WTC11 (cell line): Measurements from ENCODE around the gene ATL1. TPM values are rescaled to one million over a fixed set of nuclear protein-coding genes. Genes with fewer than 3 reads are reported as not detected.

Experiments used
- ATAC-seq: fragments of 200-7000 bp; cut with Tn5 transposase; 2 replicates; pipeline ENCODE4 v1.10.0; 2021; ENCODE audit warnings: mild to moderate bottlenecking, moderate library complexity
- CTCF ChIA-PET: fragments of 300-600 bp; sonication (Branson Sonifier 250); formaldehyde crosslinking; loops from one replicate; lab custom pipeline; 2021; ENCODE audit warnings: antibody characterized with exemption; lab: Charles Lee
- POLR2A ChIA-PET: fragments of 350-600 bp; sonication (Branson Sonifier 250); formaldehyde crosslinking; loops from one replicate; lab custom pipeline; 2021; ENCODE audit warnings: antibody characterized with exemption; lab: Charles Lee
- DNase-seq: peaks from one replicate; pipeline ENCODE4 v3.0.0; 2021; ENCODE audit warnings: low spot score
- H3K27ac Mint-ChIP-seq: 2 replicates; pipeline ENCODE4 v1.8.0; 2021; ENCODE audit warnings: mixed read lengths
- H3K27me3 Mint-ChIP-seq: 2 replicates; pipeline ENCODE4 v1.8.0; 2021; ENCODE audit warnings: low read depth, mild to moderate bottlenecking, moderate library complexity, mixed read lengths
- H3K36me3 Mint-ChIP-seq: 2 replicates; pipeline ENCODE4 v1.8.0; 2021; ENCODE audit warnings: mixed read lengths
- H3K4me1 Mint-ChIP-seq: 2 replicates; pipeline ENCODE4 v1.8.0; 2022; ENCODE audit warnings: mixed read lengths
- H3K4me3 Mint-ChIP-seq: 2 replicates; pipeline ENCODE4 v1.8.0; 2021; ENCODE audit warnings: mild to moderate bottlenecking, moderate library complexity, mixed read lengths
- H3K9me3 Mint-ChIP-seq: 2 replicates; pipeline ENCODE4 v1.8.0; 2021; ENCODE audit warnings: mixed read lengths
- total RNA-seq: library from RNA; stranded (reverse); gene quantifications from 3 replicates; pipeline ENCODE4 v1.2.3, GENCODE V29; 2021
- TF ChIP-seq, protein P1 (sequence below): sonication (generic); formaldehyde crosslinking; IDR thresholded peaks from 2 replicates; pipeline ENCODE4 v1.8.1; 2022; ENCODE audit warnings: low read depth, mild to moderate bottlenecking, moderate library complexity, missing genetic modification reagents, borderline replicate concordance

The ATL1 gene
- total RNA-seq, 1 experiment from 2014 or later = 3.7 TPM

DNA sequence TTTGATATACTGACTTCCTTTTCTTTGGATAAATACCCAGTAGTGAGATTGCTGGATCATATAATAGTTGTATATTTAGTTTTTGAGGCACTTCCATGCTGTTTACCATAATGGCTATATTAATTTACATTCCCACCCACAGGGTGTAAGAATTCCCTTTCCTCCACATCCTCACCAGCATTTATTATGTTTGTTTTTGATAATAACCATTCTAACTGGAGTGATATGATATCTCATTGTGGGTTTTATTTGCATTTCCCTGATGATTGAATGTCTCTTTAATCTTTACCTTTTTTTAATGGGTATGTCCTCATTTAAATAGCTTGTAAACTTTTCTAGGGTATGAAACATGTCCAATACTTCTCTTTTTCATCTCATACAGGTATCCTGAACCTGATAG is 119.7 kb downstream of the ATL1 start:
- H3K4me1 Mint-ChIP-seq = peaks cover 12% of the 10 kb centered on the region
- no peaks in the 10 kb centered on the region for H3K36me3 Mint-ChIP-seq
- H3K27ac Mint-ChIP-seq = no peak overlapping the region
- ChIA-PET POLR2A (no interaction called here), CTCF (no interaction called here)
- no peaks in the 10 kb centered on the region for H3K9me3 Mint-ChIP-seq
- no peaks in the 10 kb centered on the region for H3K27me3 Mint-ChIP-seq
- TF ChIP-seq, protein P1, sequence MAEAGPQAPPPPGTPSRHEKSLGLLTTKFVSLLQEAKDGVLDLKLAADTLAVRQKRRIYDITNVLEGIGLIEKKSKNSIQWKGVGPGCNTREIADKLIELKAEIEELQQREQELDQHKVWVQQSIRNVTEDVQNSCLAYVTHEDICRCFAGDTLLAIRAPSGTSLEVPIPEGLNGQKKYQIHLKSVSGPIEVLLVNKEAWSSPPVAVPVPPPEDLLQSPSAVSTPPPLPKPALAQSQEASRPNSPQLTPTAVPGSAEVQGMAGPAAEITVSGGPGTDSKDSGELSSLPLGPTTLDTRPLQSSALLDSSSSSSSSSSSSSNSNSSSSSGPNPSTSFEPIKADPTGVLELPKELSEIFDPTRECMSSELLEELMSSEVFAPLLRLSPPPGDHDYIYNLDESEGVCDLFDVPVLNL (CRISPR knock-in tag) = no peak
- no peak overlapping the region for H3K4me3 Mint-ChIP-seq
- no peak for DNase-seq
- no peak for ATAC-seq

Other genes with a start within 250 kb of the ATL1 start
- gene L2HGDH, start 247.9 kb upstream of the ATL1 start, total RNA-seq = 23.9 to 26.7 TPM (median 24.0 TPM) in 3 replicates
- gene DMAC2L, start 247.8 kb upstream of the ATL1 start, total RNA-seq = 14.0 to 17.7 TPM (median 16.4 TPM) in 3 replicates
- gene CDKL1, start 163.3 kb upstream of the ATL1 start, total RNA-seq = 2.0 to 3.6 TPM (median 2.0 TPM) in 3 replicates
- gene MAP4K5, start 27.6 kb upstream of the ATL1 start, total RNA-seq = 42.8 to 48.8 TPM (median 46.7 TPM) in 3 replicates
- gene SAV1, start 108.2 kb downstream of the ATL1 start, total RNA-seq = 59.9 to 64.1 TPM (median 61.0 TPM) in 3 replicates